HG03045 (cell line): ENCODE results near the gene DLG2.
A peak's percentile ranks its signal among the peaks of the same experiment; 100 is the strongest.

Source experiments
- ATAC-seq: cut with Tn5 transposase; IDR thresholded peaks from one replicate; pipeline ENCODE4 v1.9.1; 2021; ENCODE audit warnings: mild to moderate bottlenecking, moderate library complexity; ENCODE audit not compliant: unreplicated experiment

DLG2 gene

GRCh38 chr11:83682611-83682973 lies 1944.6 kb downstream of the DLG2 start:
- peak; percentile 85 for ATAC-seq

GRCh38 chr11:83681906-83682610 lies 1945.1 kb downstream of the DLG2 start:
- ATAC-seq, result no peak

DNA sequence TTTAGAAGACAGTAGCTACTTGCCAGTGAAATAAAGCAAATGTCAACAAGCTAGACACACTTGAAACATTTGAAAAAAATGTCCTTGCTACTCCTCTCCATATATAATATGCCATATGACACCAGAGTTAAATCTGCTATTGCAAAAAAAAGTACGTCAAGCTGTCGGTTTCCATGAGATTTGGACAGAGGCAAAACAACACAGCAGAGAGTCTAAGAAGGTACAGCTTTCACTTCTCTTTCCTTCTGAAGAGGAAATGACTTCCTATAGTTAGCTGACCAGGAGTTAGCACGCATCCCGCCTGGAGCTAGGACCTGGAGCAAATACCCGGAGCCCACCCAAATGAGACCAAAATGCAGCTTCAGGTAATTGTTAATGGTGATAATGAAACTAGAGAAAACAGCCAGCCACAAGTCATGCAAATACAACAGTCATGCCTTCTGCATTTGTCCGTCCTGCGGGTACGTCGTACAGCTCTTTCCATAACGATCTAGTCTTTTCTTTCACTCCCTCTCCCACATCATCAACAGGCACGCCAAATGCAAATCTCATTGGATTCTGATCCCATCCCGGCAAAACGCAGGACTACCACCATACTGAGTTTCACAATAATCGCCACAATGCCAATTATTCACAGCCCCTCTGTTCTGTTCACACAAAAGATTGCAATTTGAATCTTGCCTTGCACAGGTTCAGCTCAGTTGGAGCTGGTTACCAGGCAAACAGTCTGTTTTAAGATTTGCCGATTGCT lies 1945.9 kb downstream of the DLG2 start:
- peak; percentile 73 for ATAC-seq

DNA sequence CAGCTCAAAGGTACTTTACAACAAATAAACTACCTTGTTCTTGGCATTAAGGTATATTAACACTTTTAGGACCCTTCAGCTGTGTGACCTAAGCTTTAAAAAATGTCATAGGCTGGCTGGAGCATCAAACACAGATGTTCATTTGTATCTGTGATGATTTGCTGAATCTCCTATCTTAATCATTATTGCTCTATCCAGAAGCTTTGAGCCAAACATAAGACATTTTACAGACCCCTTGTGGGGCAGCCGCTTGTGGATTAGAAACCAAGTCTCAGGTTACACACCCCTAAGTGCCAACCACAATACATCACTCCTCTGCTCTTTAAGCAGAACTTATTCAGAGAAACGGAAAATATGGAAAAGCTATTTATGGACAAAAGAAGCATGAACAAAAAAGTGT lies 1946.8 kb downstream of the DLG2 start:
- ATAC-seq, result no peak

- ATAC-seq, result no peak
Observed at GRCh38 chr11:83678831-83679584, 1948.1 kb downstream of the DLG2 start.

- no peak for ATAC-seq
Observed at GRCh38 chr11:83677730-83678129, 1949.4 kb downstream of the DLG2 start.

DNA sequence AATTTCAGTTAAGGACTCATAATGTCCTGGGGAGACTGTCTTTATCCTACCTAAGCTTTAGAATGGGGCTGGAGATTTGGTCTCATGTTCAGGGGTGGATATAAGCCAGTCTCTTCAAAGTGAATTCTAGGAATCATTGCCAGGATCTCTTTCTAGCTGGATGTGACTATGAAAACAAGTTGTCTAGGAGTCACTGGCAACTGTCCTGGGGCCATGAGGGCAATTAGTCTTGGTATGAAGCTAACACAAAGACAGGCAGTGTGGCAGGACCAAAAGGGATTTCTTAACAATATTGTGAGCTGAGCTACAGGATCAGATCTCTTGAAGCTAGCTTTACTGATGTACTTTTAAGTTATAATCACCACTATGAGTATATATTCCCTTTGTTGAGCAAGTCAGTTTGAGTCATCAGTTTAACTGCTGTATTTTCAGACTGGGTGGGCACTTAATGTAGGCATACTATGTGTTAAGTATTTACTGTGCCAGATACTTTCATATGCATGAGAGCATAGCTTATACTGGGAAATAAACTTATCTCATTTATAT lies 1951.0 kb downstream of the DLG2 start:
- ATAC-seq, result no peak

DNA sequence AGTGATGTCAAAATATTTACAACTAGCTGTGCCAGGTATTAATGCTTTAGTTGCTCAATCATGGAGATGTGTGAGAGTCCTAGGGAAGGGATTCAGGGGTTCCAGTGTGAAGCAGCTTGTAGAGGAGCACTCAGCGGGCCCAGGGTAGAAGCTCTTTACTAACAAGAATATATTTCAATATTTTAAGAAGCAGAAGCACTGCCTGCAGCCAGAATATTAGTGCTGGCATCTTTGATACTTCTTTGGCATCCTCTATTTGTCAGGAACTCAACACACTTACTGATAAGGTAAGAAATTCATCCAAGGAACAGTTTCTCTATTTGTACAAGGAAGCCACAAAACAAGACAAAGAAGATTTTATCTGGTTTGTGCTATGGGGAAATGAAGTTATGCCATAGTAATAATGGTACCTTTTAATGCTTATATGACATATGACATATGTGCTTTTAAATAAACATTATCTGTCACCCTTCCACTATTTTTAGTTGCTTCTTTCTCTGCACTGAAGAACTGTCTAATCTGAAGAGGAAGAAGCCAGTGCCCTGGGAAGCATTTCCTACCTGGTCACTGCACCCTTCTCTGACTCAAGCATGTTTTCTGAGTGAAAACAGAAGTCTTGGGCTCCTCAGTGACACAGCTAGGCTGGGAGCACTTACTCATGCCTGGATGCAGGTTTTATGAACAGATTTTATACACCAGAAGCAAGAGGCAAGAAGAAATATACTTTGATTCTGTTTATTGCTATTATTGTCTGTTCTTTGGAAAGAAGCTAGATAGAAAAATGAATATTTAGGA lies 1952.8 kb downstream of the DLG2 start:
- ATAC-seq, result no peak

- ATAC-seq, result no peak
Observed at GRCh38 chr11:83671289-83671688, 1955.9 kb downstream of the DLG2 start.

DNA sequence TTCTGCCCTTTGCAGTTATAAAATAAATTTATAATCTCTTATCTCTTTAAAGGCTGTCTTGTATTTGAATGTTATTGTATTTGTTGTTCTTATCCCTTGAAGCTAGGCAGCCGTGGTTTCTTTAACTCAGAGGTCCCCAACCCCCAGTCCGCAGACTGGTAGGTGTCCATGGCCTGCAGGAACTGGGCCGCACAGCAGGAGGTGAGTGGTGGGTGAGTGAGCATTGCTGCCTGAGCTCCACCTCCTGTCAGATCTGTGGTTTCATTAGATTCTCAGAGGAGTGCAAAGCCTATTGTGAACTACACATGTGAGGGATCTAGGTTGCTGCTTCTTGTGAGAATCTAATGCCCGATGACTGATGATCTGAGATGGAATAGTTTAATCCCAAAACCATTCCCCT lies 1961.0 kb downstream of the DLG2 start:
- no peak for ATAC-seq

DNA sequence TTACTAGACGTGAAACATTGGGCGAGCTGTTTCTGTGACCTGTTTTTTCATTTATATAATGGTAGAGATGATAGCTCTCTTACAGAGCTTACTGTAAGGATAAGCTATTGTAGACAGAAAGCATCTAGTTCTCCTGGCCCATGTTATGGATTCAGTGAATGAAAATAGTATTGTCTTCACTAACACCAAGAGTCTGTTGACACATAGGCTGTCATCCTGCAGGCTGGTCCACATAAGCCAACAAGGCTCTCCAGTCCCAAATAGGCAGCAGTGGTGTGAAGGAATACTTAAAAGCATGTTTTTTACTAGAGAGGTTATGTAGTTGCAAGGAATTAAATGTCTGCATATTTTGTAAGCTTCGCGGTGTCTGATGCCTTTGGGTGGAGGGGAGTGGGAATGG lies 1963.2 kb downstream of the DLG2 start:
- ATAC-seq, result no peak

GRCh38 chr11:83663446-83663845 lies 1963.7 kb downstream of the DLG2 start:
- ATAC-seq, result no peak

- ATAC-seq, result no peak
Observed at GRCh38 chr11:83662494-83662893, 1964.7 kb downstream of the DLG2 start.

DNA sequence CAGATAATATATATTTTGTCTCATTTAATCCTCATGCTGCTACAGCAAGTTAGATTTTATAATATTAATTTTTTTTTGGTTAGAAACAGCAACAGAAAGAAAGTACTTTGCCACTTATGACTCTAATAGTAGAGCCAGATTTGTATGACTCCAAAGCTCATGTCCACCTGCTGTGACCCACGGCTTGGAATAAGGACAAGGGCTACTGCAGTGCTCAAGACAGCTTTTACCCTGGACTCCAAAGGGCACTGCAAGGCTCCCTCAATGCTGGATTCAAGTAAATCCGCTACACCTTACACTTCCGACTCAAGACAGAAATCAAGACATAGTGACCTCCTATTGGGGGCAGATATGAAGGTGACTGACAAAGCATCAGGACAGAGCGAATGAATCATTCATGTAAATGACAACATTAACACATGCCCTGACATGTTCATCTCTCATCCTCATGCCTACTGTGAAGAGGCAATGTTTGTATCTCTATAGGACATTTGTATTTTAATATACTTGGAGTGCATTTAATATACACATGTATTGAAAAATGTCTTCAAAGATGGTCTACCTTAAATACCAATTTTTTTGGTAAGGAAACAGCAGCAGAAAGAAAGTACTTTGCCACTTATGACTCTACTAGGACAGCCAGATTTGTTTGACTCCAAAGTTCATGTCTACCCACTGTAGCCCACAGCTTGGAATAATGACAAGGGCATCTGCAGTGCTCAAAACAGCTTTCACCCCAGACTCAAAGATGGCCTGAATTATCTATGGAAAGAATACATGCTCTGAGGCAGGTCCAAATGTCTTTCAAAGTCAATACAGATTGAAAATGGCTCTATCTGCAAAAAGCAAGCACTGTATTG lies 1965.4 kb downstream of the DLG2 start:
- no peak for ATAC-seq

GRCh38 chr11:83659466-83659865 lies 1967.7 kb downstream of the DLG2 start:
- ATAC-seq, result no peak

DNA sequence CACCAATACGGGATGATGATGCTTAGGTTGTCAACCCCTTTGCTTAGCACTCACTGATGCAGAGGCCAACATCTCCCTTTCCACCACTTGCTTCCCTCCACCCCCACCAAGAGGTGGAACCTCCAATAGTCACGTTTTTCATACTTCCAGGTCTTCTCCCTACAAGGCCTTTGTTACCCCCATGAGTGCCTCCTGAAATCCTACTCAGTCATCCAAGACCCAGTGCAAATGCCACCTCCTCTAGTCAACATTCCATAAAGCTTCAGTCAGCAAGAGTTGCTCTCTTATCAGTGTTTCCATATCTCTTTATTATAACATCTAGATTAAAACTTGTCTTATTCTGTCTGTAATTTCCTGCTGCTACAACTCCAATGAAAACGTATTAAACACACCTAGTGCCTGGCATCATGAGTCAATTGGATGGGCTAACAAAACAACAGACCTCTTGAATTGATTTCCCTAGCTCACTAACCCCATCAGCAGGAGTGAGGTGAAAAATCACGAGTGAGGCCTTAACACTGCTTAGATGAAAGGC lies 1970.3 kb downstream of the DLG2 start:
- no peak for ATAC-seq

DNA sequence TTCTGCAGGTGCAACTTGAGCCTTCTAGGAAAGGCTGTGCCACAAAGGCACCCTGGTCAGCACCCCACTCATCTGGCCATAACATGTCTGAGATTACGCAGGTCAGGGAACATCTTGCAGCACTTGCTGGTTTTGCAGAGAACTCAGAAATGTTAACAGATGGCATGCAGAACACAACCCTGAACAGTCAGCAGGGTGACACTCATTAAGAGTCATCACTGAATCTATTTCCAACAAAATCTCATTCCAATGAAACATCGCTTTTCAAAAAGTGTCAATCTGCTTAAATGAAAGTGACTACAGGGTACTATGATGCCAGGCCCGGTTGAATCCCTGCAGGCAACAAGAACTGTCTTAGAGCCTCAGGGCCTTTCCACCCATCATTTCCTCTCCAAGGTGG lies 1971.2 kb downstream of the DLG2 start:
- ATAC-seq, result no peak

DNA sequence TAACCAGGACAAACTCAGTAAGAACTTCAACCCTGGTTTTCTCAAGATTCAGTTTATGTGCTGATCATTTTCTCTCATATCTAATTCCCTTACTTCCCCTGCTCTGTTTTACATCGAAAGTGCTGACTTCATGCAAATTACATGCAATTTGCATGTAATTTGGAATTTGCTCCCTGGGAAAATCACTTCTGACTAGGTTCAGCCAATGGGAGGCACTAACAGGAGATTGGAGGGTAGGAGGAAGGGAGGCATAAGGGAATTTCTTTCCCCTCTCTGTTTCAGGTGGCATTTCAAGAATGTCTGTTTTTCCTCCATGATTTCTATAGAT lies 1977.7 kb downstream of the DLG2 start:
- ATAC-seq, result no peak

- ATAC-seq, result no peak
Observed at GRCh38 chr11:83648610-83649527, 1978.3 kb downstream of the DLG2 start.
